ENCODE results near the gene PPP1R18. TPM values are rescaled to one million over a fixed set of nuclear protein-coding genes. Genes with fewer than 3 reads are reported as not detected.
"Not testable (repeated sequence)": the region's sequence is repeated elsewhere in the genome, so short reads cannot be mapped to it uniquely, and the experiment has no call there.

The PPP1R18 gene
- total and polyA plus RNA-seq, 2 of the 4 experiments (the other 2 are of a cell fraction), result 31.9 to 134 TPM

- TF ChIP-seq RCOR1 (IDR thresholded peaks at IDR 0.05; ENCODE audit: insufficient replicate concordance, low read length) (no peak), SMC3 (IDR thresholded peaks at IDR 0.05; ENCODE audit: low read depth, low read length) (peak; percentile 91), MAZ (IDR thresholded peaks at IDR 0.05; ENCODE audit: borderline replicate concordance, low read depth, low read length) (0 out of 2 replicates have a peak, but pooled peaks have one; percentile 54)
Measured at GRCh38 chr6:30722280-30723112, 36.1 kb upstream of the PPP1R18 start (continued).

GRCh38 chr6:30722025-30722279, 35.5 kb upstream of the PPP1R18 start:
- intact Hi-C loops (cut with micrococcal nuclease) (loop anchor here (1.0 kb wide), 2 partner anchors 36 to 43 kb away; partner anchors contain the start of gene PPP1R18), in situ Hi-C loops (cut with MboI; ENCODE audit: low sequenced_read_pairs) (loop anchor here (5.0 kb wide), 1 partner anchor 40 kb away; no protein-coding TSS in a partner anchor)
- H2BK5ac ChIP-seq (ENCODE audit: low read depth, low read length, poor library complexity, severe bottlenecking), result peak overlapping the region; percentile 76
- POLR2A ChIA-PET (ENCODE audit: unreplicated experiment), result interaction anchor here (0.6 to 1.9 kb wide), 6 partner anchors 31 to 49 kb away, joined by 3 to 7 read pairs (median 4); partner anchors contain the start of gene DHX16
- peak; percentile 46 for DNase-seq
- H3K4me3 ChIP-seq (ENCODE audit: insufficient read depth, low read depth, low read length), result peak overlapping the region; percentile 92
- H3K14ac ChIP-seq (replicated peaks; ENCODE audit: low read depth, low read length), result peak overlapping the region; percentile 94
- H4K5ac ChIP-seq (ENCODE audit: low read depth, low read length); H3K4me1 ChIP-seq (ENCODE audit: control insufficient read depth, insufficient read depth, low read length); H2BK15ac ChIP-seq (ENCODE audit: low read depth, low read length); ATAC-seq (ENCODE audit: low read depth); dilution Hi-C loops (cut with HindIII; ENCODE audit: low sequenced_read_pairs, unreplicated experiment); H4K91ac ChIP-seq (ENCODE audit: insufficient read depth, low read depth, low read length); H3K27me3 ChIP-seq (ENCODE audit: control insufficient read depth, insufficient read depth, low read length); H3K9me3 ChIP-seq (ENCODE audit: control insufficient read depth, insufficient read depth, low read length); H2BK20ac ChIP-seq (ENCODE audit: low read depth, low read length); H3K9me1 ChIP-seq (ENCODE audit: insufficient read depth, low read length); BruUV-seq (replicated peaks); H3K18ac ChIP-seq (ENCODE audit: low read depth, low read length): not testable (repeated sequence)
- peak overlapping the region; percentile 17; the same call in 1 of the 2 replicates for H2BK120ac ChIP-seq (ENCODE audit: low read depth, low read length)
- H3K4ac ChIP-seq (ENCODE audit: low read depth, low read length), result peak overlapping the region; percentile 89
- peak overlapping the region; percentile 36 to 67; a peak in 2 of 4 replicates for H4K8ac ChIP-seq (ENCODE audit: low read depth in 2 of 2, low read length in 2 of 2)
- peaks cover 53% of the 10 kb centered on the region for H4K20me1 ChIP-seq (ENCODE audit: insufficient read depth, low read length)
- CTCF ChIA-PET, result interaction anchor here (1.2 to 1.7 kb wide), 3 partner anchors 42 to 98 kb away, joined by 3 to 12 read pairs (median 4); no protein-coding TSS in a partner anchor
- H3K23ac ChIP-seq (ENCODE audit: low read depth, low read length), result peak overlapping the region; percentile 92
- H2AK9ac ChIP-seq (replicated peaks; ENCODE audit: low read depth, low read length, poor library complexity), result peak overlapping the region; percentile 98
- peaks cover 7 to 36% of the 10 kb centered on the region in 2 experiments; a peak in 3 of 4 replicates for H3K79me1 ChIP-seq (ENCODE audit: low read depth in 1 of 2, low read length in 2 of 2)
- H3K36me3 ChIP-seq (ENCODE audit: control insufficient read depth, insufficient read depth, low read length), result peaks cover 37% of the 10 kb centered on the region
- peak overlapping the region; percentile 89; the same call in 1 of the 2 replicates for H3K56ac ChIP-seq (ENCODE audit: extremely low read depth, insufficient read depth, low read length)
- peak overlapping the region; percentile 78 for H2AFZ ChIP-seq (replicated peaks; ENCODE audit: low read length, poor library complexity)
- peak; percentile 61 for TF ChIP-seq CEBPB (IDR thresholded peaks at IDR 0.05; ENCODE audit: low read depth, low read length)
- H3K27ac ChIP-seq (ENCODE audit: insufficient read depth, low read length), result peak overlapping the region; percentile 97
- peak overlapping the region; percentile 95 for H3K9ac ChIP-seq (ENCODE audit: low read depth, low read length)
- H2AK5ac ChIP-seq (ENCODE audit: low read depth, low read length), result peak overlapping the region; percentile 89
- WGBS, 2 experiments (ENCODE audit: extremely low coverage in 2 of 2, insufficient read length in 1 of 2), result 0% methylated on average over 4 of the region's 10 CpGs; no CpG with 5 or more reads in 1 of the 2 experiments
- H3K4me2 ChIP-seq (ENCODE audit: low read depth, low read length), result peak overlapping the region; percentile 88

Measured in IMR-90 (cell line).